IMR-90 (cell line): ENCODE results near the gene DDX52. TPM values are rescaled to one million over a fixed set of nuclear protein-coding genes. Genes with fewer than 3 reads are reported as not detected.

Experiments used
- ATAC-seq: fragments of 200-7000 bp; cut with Tn5 transposase; 2 replicates; pipeline ENCODE4 v1.9.1; 2020; ENCODE audit warnings: low read depth, mild to moderate bottlenecking, moderate library complexity
- BruUV-seq: library from RNA; stranded (reverse); fragments of 400-500 nt; replicated peaks from 2 replicates; lab custom pipeline; 2021; lab: Mats Ljungman, UMichigan
- CTCF ChIA-PET: fragments of 300-600 bp; formaldehyde crosslinking; extraction: SDS; loops from one replicate; lab custom pipeline; 2021; ENCODE audit warnings: antibody characterized with exemption; lab: Yijun Ruan, JAX
- POLR2A ChIA-PET: fragments of 300-600 bp; sonication (Branson Sonifier 250); formaldehyde crosslinking; loops from one replicate; lab custom pipeline; 2022; ENCODE audit warnings: antibody characterized with exemption; ENCODE audit not compliant: unreplicated experiment; lab: Charles Lee
- DNase-seq: peaks from one replicate; pipeline ENCODE4 v3.0.0; 2013
- H2AFZ ChIP-seq: replicated peaks from 2 replicates; pipeline ENCODE3; 2013; ENCODE audit warnings: low read length, mild to moderate bottlenecking; ENCODE audit not compliant: poor library complexity
- H2AK5ac ChIP-seq: 2 replicates; pipeline ENCODE4 v1.6.1; 2013; ENCODE audit warnings: low read depth, low read length, inconsistent platforms
- H2AK9ac ChIP-seq: replicated peaks from 2 replicates; pipeline ENCODE3; 2013; ENCODE audit warnings: mild to moderate bottlenecking, low read depth, low read length, moderate library complexity; ENCODE audit not compliant: poor library complexity
- H2BK120ac ChIP-seq: 2 replicates; pipeline ENCODE4 v1.6.1; 2013; ENCODE audit warnings: low read depth, low read length, inconsistent platforms
- H2BK15ac ChIP-seq: 3 replicates; pipeline ENCODE4 v1.6.1; 2013; ENCODE audit warnings: low read depth, low read length, inconsistent platforms
- H2BK20ac ChIP-seq: 2 replicates; pipeline ENCODE4 v1.6.1; 2013; ENCODE audit warnings: low read depth, mild to moderate bottlenecking, inconsistent platforms, low read length, moderate library complexity
- H2BK5ac ChIP-seq: 2 replicates; pipeline ENCODE4 v1.6.1; 2013; ENCODE audit warnings: mild to moderate bottlenecking, low read depth, low read length, inconsistent platforms; ENCODE audit not compliant: poor library complexity, severe bottlenecking
- H3K14ac ChIP-seq: replicated peaks from 2 replicates; pipeline ENCODE4 v1.6.1; 2013; ENCODE audit warnings: low read depth, low read length, inconsistent platforms
- H3K18ac ChIP-seq: 2 replicates; pipeline ENCODE4 v1.6.1; 2013; ENCODE audit warnings: low read depth, low read length, control low read depth
- H3K23ac ChIP-seq: 2 replicates; pipeline ENCODE4 v1.6.1; 2013; ENCODE audit warnings: low read depth, low read length, inconsistent platforms
- H3K27ac ChIP-seq: 2 replicates; pipeline ENCODE4 v1.5.1; 2013; ENCODE audit warnings: mild to moderate bottlenecking, control low read depth, low read length; ENCODE audit not compliant: insufficient read depth
- H3K27me3 ChIP-seq: 2 replicates; pipeline ENCODE4 v1.6.1; 2013; ENCODE audit warnings: low read length; ENCODE audit not compliant: control insufficient read depth, insufficient read depth
- H3K36me3 ChIP-seq: 2 replicates; pipeline ENCODE4 v1.6.1; 2013; ENCODE audit warnings: low read length, mixed read lengths; ENCODE audit not compliant: control insufficient read depth, insufficient read depth
- H3K4ac ChIP-seq: 2 replicates; pipeline ENCODE4 v1.6.1; 2013; ENCODE audit warnings: low read depth, low read length, inconsistent platforms
- H3K4me1 ChIP-seq: 2 replicates; pipeline ENCODE4 v1.6.1; 2013; ENCODE audit warnings: low read length, mixed read lengths; ENCODE audit not compliant: control insufficient read depth, insufficient read depth
- H3K4me2 ChIP-seq: 2 replicates; pipeline ENCODE4 v1.6.1; 2013; ENCODE audit warnings: low read depth, mild to moderate bottlenecking, control low read depth, low read length, moderate library complexity
- H3K4me3 ChIP-seq: 2 replicates; pipeline ENCODE4 v1.5.1; 2013; ENCODE audit warnings: low read depth, mild to moderate bottlenecking, control low read depth, low read length, moderate library complexity; ENCODE audit not compliant: insufficient read depth
- H3K56ac ChIP-seq: 2 replicates; pipeline ENCODE4 v1.6.1; 2013; ENCODE audit warnings: low read length, inconsistent platforms; ENCODE audit not compliant: insufficient read depth; ENCODE audit errors: extremely low read depth
- H3K79me1 ChIP-seq, 2 experiments: 2 replicates each; pipeline ENCODE4 v1.6.1; 2013; ENCODE audit warnings: low read length in 2 of 2, inconsistent platforms in 1 of 2, low read depth in 1 of 2
- H3K9ac ChIP-seq: 2 replicates; pipeline ENCODE4 v1.6.1; 2013; ENCODE audit warnings: low read depth, low read length, control low read depth
- H3K9me1 ChIP-seq: 2 replicates; pipeline ENCODE4 v1.6.1; 2013; ENCODE audit warnings: low read length, inconsistent platforms; ENCODE audit not compliant: insufficient read depth
- H3K9me3 ChIP-seq: 2 replicates; pipeline ENCODE4 v1.6.1; 2013; ENCODE audit warnings: low read length; ENCODE audit not compliant: control insufficient read depth, insufficient read depth
- H4K20me1 ChIP-seq: 2 replicates; pipeline ENCODE4 v1.6.1; 2013; ENCODE audit warnings: low read length, inconsistent platforms; ENCODE audit not compliant: insufficient read depth
- H4K5ac ChIP-seq: 2 replicates; pipeline ENCODE4 v1.6.1; 2013; ENCODE audit warnings: mild to moderate bottlenecking, low read depth, low read length, control low read depth
- H4K8ac ChIP-seq, 2 experiments: 2 replicates each; pipeline ENCODE4 v1.6.1; 2013; ENCODE audit warnings: low read depth in 2 of 2, low read length in 2 of 2, control low read depth in 1 of 2, inconsistent platforms in 1 of 2
- H4K91ac ChIP-seq: 2 replicates; pipeline ENCODE4 v1.6.1; 2013; ENCODE audit warnings: low read depth, low read length, inconsistent platforms; ENCODE audit not compliant: insufficient read depth
- BHLHE40 ChIP-seq: fragments of 150-350 bp; IDR thresholded peaks from 2 replicates; pipeline ENCODE4 v1.6.1; 2016; ENCODE audit warnings: mild to moderate bottlenecking, low read depth, low read length
- CEBPB ChIP-seq: IDR thresholded peaks from 2 replicates; pipeline ENCODE4 v1.6.1; 2012; ENCODE audit warnings: low read depth, low read length, improper control_type of control experiment
- CHD1 ChIP-seq: IDR thresholded peaks from 2 replicates; pipeline ENCODE4 v1.6.1; 2012; ENCODE audit warnings: low read depth, low read length, improper control_type of control experiment
- ELK1 ChIP-seq: fragments of 150-350 bp; IDR thresholded peaks from 2 replicates; pipeline ENCODE4 v1.6.1; 2016; ENCODE audit warnings: low read depth, mild to moderate bottlenecking, low read length, moderate library complexity, borderline replicate concordance
- FOS ChIP-seq: fragments of 150-350 bp; IDR thresholded peaks from 2 replicates; pipeline ENCODE4 v1.6.1; 2016; ENCODE audit warnings: low read depth, low read length
- MAFK ChIP-seq: IDR thresholded peaks from 2 replicates; pipeline ENCODE4 v1.6.1; 2012; ENCODE audit warnings: low read depth, low read length, improper control_type of control experiment
- MAZ ChIP-seq: IDR thresholded peaks from 2 replicates; pipeline ENCODE4 v1.6.1; 2012; ENCODE audit warnings: low read depth, mild to moderate bottlenecking, low read length, improper control_type of control experiment, moderate library complexity, borderline replicate concordance
- MXI1 ChIP-seq: IDR thresholded peaks from 2 replicates; pipeline ENCODE4 v1.6.1; 2012; ENCODE audit warnings: low read depth, mild to moderate bottlenecking, low read length, moderate library complexity, borderline replicate concordance
- NFE2L2 ChIP-seq: fragments of 150-350 bp; IDR thresholded peaks from 2 replicates; pipeline ENCODE4 v1.6.1; 2016; ENCODE audit warnings: low read depth, mild to moderate bottlenecking, low read length
- POLR2A ChIP-seq: IDR thresholded peaks from 2 replicates; pipeline ENCODE4 v1.6.1; 2012; ENCODE audit warnings: mild to moderate bottlenecking, low read depth, low read length
- RAD21 ChIP-seq: IDR thresholded peaks from 2 replicates; pipeline ENCODE4 v1.6.1; 2012; ENCODE audit warnings: low read length, improper control_type of control experiment
- RCOR1 ChIP-seq: IDR thresholded peaks from 2 replicates; pipeline ENCODE4 v1.6.1; 2012; ENCODE audit warnings: mild to moderate bottlenecking, low read length, improper control_type of control experiment; ENCODE audit not compliant: insufficient replicate concordance
- RFX5 ChIP-seq: IDR thresholded peaks from 2 replicates; pipeline ENCODE4 v1.8.0; 2012; ENCODE audit warnings: low read depth, mild to moderate bottlenecking, low read length, moderate library complexity
- SMC3 ChIP-seq: fragments of 150-350 bp; IDR thresholded peaks from 2 replicates; pipeline ENCODE4 v1.6.1; 2016; ENCODE audit warnings: low read depth, mild to moderate bottlenecking, antibody characterized with exemption, low read length, moderate library complexity
- USF2 ChIP-seq: fragments of 150-350 bp; IDR thresholded peaks from 2 replicates; pipeline ENCODE4 v1.6.1; 2017; ENCODE audit warnings: mild to moderate bottlenecking, antibody characterized with exemption, low read length, low read depth
- WGBS, 2 experiments: methylation state at CpG; one replicate each; pipeline versions ENCODE4 v1.1.5 to v1.1.7; 2013; ENCODE audit warnings: missing lambda C conversion rate in 2 of 2; ENCODE audit not compliant: insufficient read length in 1 of 2; ENCODE audit errors: extremely low coverage in 2 of 2; 5-methylcytosine and 5-hydroxymethylcytosine counted together
- dilution Hi-C: fragments of 300-500 bp; cut with HindIII; formaldehyde crosslinking; loops from one replicate; pipeline ENCODE4 v1.14.3; 2018; ENCODE audit warnings: low sequenced_read_pairs; ENCODE audit not compliant: unreplicated experiment
- in situ Hi-C: fragments of 300-500 bp; cut with MboI; formaldehyde crosslinking; loops from 3 replicates; pipeline ENCODE4 v1.14.3; 2019; ENCODE audit warnings: low sequenced_read_pairs, inconsistent platforms, mixed read lengths
- intact Hi-C: fragments of 100-400 bp; cut with micrococcal nuclease; formaldehyde crosslinking; loops from 2 replicates; pipeline ENCODE4 v1.10.0; 2022
- polyA plus RNA-seq, 3 experiments: library from polyadenylated mRNA; depleted of rRNA; stranded (reverse); fragments of >200 nt; gene quantifications; 2 replicates each; pipeline ENCODE4 v1.2.3, GENCODE V29; 2012; ENCODE audit warnings: low replicate concordance in 1 of 3
- total RNA-seq: library from RNA; depleted of rRNA; stranded (reverse); fragments of >200 nt; gene quantifications from 2 replicates; pipeline ENCODE4 v1.2.3, GENCODE V29; 2012
- TF ChIP-seq, protein P1 (sequence below): conservative IDR thresholded peaks from 2 replicates; pipeline ENCODE4 v1.5.1; 2012; ENCODE audit warnings: mild to moderate bottlenecking, low read depth, low read length, improper control_type of control experiment

Gene DDX52
- total and polyA plus RNA-seq, 2 of the 4 experiments (the other 2 are of a cell fraction) = 12.5 to 26.7 TPM

DNA sequence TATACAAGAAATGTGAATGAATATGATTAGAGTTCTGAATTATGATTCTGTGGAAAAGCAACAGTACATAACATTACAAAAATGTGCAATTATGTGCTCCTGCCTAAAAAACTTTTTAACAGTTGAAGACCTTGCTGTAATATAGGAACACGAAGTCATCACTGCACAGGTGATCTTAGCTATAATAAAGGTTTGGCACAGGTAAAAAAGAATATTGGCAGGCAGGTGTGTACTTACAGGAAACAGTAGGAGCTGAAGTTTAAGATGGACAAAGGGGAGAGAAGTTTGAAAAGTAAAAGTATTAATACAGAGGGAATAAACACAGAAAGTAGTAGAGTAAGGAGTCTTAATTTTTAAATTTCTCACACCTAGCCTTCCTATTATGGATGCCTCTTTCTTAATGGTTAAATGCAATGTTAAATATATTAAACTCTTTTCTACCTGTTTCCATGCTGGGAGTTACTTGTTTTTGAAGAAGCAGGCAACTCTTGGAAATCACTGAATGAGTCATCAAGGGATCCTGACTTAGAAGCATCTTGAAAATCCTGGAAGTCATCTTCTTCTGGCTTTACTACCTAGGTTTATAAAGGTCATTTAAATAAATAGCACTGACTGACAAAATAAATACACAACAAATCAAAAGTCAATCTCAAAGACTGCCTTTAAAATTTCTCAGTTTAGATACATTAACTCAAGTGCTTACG lies 74.7 kb downstream of the DDX52 start:
- H4K5ac ChIP-seq = no peak overlapping the region
- H3K79me1 ChIP-seq = peaks cover 3 to 12% of the 10 kb centered on the region in 2 experiments; a peak in 2 of 4 replicates
- in situ Hi-C loops = no loop called here
- H3K9me3 ChIP-seq = no peaks in the 10 kb centered on the region
- no peak overlapping the region for H2BK120ac ChIP-seq
- CTCF ChIA-PET = interaction anchor here (1.0 to 1.2 kb wide), 2 partner anchors 13 to 17 kb away, joined by 3 read pairs; no protein-coding TSS in a partner anchor
- no peak overlapping the region for H3K23ac ChIP-seq
- H3K27me3 ChIP-seq = no peaks in the 10 kb centered on the region
- no peak overlapping the region for H3K56ac ChIP-seq
- intact Hi-C loops = no loop called here
- H2BK20ac ChIP-seq = no peak overlapping the region
- no peak overlapping the region for H2AK5ac ChIP-seq
- dilution Hi-C loops = no loop called here
- WGBS, 2 experiments = no CpG with 5 or more reads among the region's 2 CpGs
- no peak overlapping the region for H2AK9ac ChIP-seq
- no peak overlapping the region for H4K8ac ChIP-seq
- peaks cover 32% of the 10 kb centered on the region for H3K36me3 ChIP-seq
- no peak overlapping the region for H3K9ac ChIP-seq
- no peak overlapping the region for H4K91ac ChIP-seq
- POLR2A ChIA-PET = no interaction called here
- H2BK15ac ChIP-seq = no peak overlapping the region
- no peak overlapping the region for H3K18ac ChIP-seq
- no peak overlapping the region for H2AFZ ChIP-seq
- H3K9me1 ChIP-seq = no peaks in the 10 kb centered on the region
- DNase-seq (peak; percentile 19), ATAC-seq (no peak)
- H3K27ac ChIP-seq = no peak overlapping the region
- TF ChIP-seq ELK1 (no peak), RFX5 (no peak), CHD1 (no peak), NFE2L2 (no peak), CEBPB (no peak), SMC3 (no peak), BHLHE40 (no peak), RAD21 (no peak), FOS (no peak), RCOR1 (no peak), USF2 (no peak), MAZ (no peak), POLR2A (no peak), MXI1 (no peak), MAFK (no peak)
- TF ChIP-seq, protein P1, sequence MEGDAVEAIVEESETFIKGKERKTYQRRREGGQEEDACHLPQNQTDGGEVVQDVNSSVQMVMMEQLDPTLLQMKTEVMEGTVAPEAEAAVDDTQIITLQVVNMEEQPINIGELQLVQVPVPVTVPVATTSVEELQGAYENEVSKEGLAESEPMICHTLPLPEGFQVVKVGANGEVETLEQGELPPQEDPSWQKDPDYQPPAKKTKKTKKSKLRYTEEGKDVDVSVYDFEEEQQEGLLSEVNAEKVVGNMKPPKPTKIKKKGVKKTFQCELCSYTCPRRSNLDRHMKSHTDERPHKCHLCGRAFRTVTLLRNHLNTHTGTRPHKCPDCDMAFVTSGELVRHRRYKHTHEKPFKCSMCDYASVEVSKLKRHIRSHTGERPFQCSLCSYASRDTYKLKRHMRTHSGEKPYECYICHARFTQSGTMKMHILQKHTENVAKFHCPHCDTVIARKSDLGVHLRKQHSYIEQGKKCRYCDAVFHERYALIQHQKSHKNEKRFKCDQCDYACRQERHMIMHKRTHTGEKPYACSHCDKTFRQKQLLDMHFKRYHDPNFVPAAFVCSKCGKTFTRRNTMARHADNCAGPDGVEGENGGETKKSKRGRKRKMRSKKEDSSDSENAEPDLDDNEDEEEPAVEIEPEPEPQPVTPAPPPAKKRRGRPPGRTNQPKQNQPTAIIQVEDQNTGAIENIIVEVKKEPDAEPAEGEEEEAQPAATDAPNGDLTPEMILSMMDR = no peak
- H3K4ac ChIP-seq = no peak overlapping the region
- no peak overlapping the region for H2BK5ac ChIP-seq
- H3K14ac ChIP-seq = no peak overlapping the region
- H3K4me3 ChIP-seq = no peak overlapping the region
- BruUV-seq = no TSS peak
- H4K20me1 ChIP-seq = peaks cover 2% of the 10 kb centered on the region; the same call in 1 of the 2 replicates
- no peaks in the 10 kb centered on the region for H3K4me1 ChIP-seq
- no peak overlapping the region for H3K4me2 ChIP-seq
